NOMO-1 treated with DMSO at 0.1 percent for 48 hours (cell line): ENCODE results near the gene ARHGEF33.

ENCODE experiments used
- DNase-seq: peaks from one replicate; lab custom pipeline; 2025; ENCODE audit not compliant: unreplicated experiment; lab: John Stamatoyannopoulos, UW

ARHGEF33 gene

GRCh38 chr2:38889575-38889974, at the start of gene ARHGEF33:
TSS of gene ARHGEF33 (plus strand) at chr2:38889875. CDS start at chr2:38919448, 29,573 bp downstream.
- no peak for DNase-seq

GRCh38 chr2:38850045-38850444, 39.6 kb upstream of the ARHGEF33 start:
- DNase-seq, result no peak

GRCh38 chr2:38856165-38856564, 33.5 kb upstream of the ARHGEF33 start:
- DNase-seq, result peak; percentile 17

GRCh38 chr2:38862476-38862875, 27.2 kb upstream of the ARHGEF33 start:
- DNase-seq, result no peak

GRCh38 chr2:38863061-38863695, 26.5 kb upstream of the ARHGEF33 start:
- DNase-seq, result no peak

GRCh38 chr2:38866773-38867443, 22.8 kb upstream of the ARHGEF33 start:
- DNase-seq, result no peak

GRCh38 chr2:38871432-38871831, 18.2 kb upstream of the ARHGEF33 start:
- no peak for DNase-seq

- DNase-seq, result no peak
Measured at GRCh38 chr2:38873763-38874162, 15.9 kb upstream of the ARHGEF33 start.

- DNase-seq, result no peak
Measured at GRCh38 chr2:38875227-38875575, 14.5 kb upstream of the ARHGEF33 start.

- DNase-seq, result peak; percentile 78
Measured at GRCh38 chr2:38875576-38876367, 13.9 kb upstream of the ARHGEF33 start, which contains the start of the genes DHX57 and MORN2. TSS of gene DHX57 (minus strand) at chr2:38875934. CDS start at chr2:38868405, 7,529 bp downstream. TSS of gene MORN2 (plus strand) at chr2:38875976.

GRCh38 chr2:38876407-38876806, 13.3 kb upstream of the ARHGEF33 start:
- no peak for DNase-seq

GRCh38 chr2:38886063-38886462, 3.6 kb upstream of the ARHGEF33 start:
- no peak for DNase-seq

GRCh38 chr2:38887347-38887746, 2.3 kb upstream of the ARHGEF33 start:
- no peak for DNase-seq

- DNase-seq, result no peak
Measured at GRCh38 chr2:38887902-38888554, 1.6 kb upstream of the ARHGEF33 start.

- DNase-seq, result no peak
Measured at GRCh38 chr2:38889045-38889444, 630 bp upstream of the ARHGEF33 start.

- DNase-seq, result peak; percentile 35
Measured at GRCh38 chr2:38892819-38893218, 3.1 kb downstream of the ARHGEF33 start.

- no peak for DNase-seq
Measured at GRCh38 chr2:38898256-38898655, 8.6 kb downstream of the ARHGEF33 start.

- no peak for DNase-seq
Measured at GRCh38 chr2:38900726-38901125, 11.1 kb downstream of the ARHGEF33 start.

GRCh38 chr2:38905251-38905650, 15.6 kb downstream of the ARHGEF33 start:
- no peak for DNase-seq

GRCh38 chr2:38907242-38907641, 17.6 kb downstream of the ARHGEF33 start:
- DNase-seq, result no peak
